IMR-90 (cell line): ENCODE measurements around the gene RAC2. TPM values are rescaled to one million over a fixed set of nuclear protein-coding genes. Genes with fewer than 3 reads are reported as not detected.
A peak's percentile ranks its signal among the peaks of the same experiment; 100 is the strongest.

Experiments
- ATAC-seq: fragments of 200-7000 bp; cut with Tn5 transposase; 2 replicates; pipeline ENCODE4 v1.9.1; 2020; ENCODE audit warnings: low read depth, mild to moderate bottlenecking, moderate library complexity
- BruUV-seq: library from RNA; stranded (reverse); fragments of 400-500 nt; replicated peaks from 2 replicates; lab custom pipeline; 2021; lab: Mats Ljungman, UMichigan
- CTCF ChIA-PET: fragments of 300-600 bp; formaldehyde crosslinking; extraction: SDS; loops from one replicate; lab custom pipeline; 2021; ENCODE audit warnings: antibody characterized with exemption; lab: Yijun Ruan, JAX
- POLR2A ChIA-PET: fragments of 300-600 bp; sonication (Branson Sonifier 250); formaldehyde crosslinking; loops from one replicate; lab custom pipeline; 2022; ENCODE audit warnings: antibody characterized with exemption; ENCODE audit not compliant: unreplicated experiment; lab: Charles Lee
- DNase-seq: peaks from one replicate; pipeline ENCODE4 v3.0.0; 2013
- H2AFZ ChIP-seq: replicated peaks from 2 replicates; pipeline ENCODE3; 2013; ENCODE audit warnings: low read length, mild to moderate bottlenecking; ENCODE audit not compliant: poor library complexity
- H2AK5ac ChIP-seq: 2 replicates; pipeline ENCODE4 v1.6.1; 2013; ENCODE audit warnings: low read depth, low read length, inconsistent platforms
- H2AK9ac ChIP-seq: replicated peaks from 2 replicates; pipeline ENCODE3; 2013; ENCODE audit warnings: mild to moderate bottlenecking, low read depth, low read length, moderate library complexity; ENCODE audit not compliant: poor library complexity
- H2BK120ac ChIP-seq: 2 replicates; pipeline ENCODE4 v1.6.1; 2013; ENCODE audit warnings: low read depth, low read length, inconsistent platforms
- H2BK15ac ChIP-seq: 3 replicates; pipeline ENCODE4 v1.6.1; 2013; ENCODE audit warnings: low read depth, low read length, inconsistent platforms
- H2BK20ac ChIP-seq: 2 replicates; pipeline ENCODE4 v1.6.1; 2013; ENCODE audit warnings: low read depth, mild to moderate bottlenecking, inconsistent platforms, low read length, moderate library complexity
- H2BK5ac ChIP-seq: 2 replicates; pipeline ENCODE4 v1.6.1; 2013; ENCODE audit warnings: mild to moderate bottlenecking, low read depth, low read length, inconsistent platforms; ENCODE audit not compliant: poor library complexity, severe bottlenecking
- H3K14ac ChIP-seq: replicated peaks from 2 replicates; pipeline ENCODE4 v1.6.1; 2013; ENCODE audit warnings: low read depth, low read length, inconsistent platforms
- H3K18ac ChIP-seq: 2 replicates; pipeline ENCODE4 v1.6.1; 2013; ENCODE audit warnings: low read depth, low read length, control low read depth
- H3K23ac ChIP-seq: 2 replicates; pipeline ENCODE4 v1.6.1; 2013; ENCODE audit warnings: low read depth, low read length, inconsistent platforms
- H3K27ac ChIP-seq: 2 replicates; pipeline ENCODE4 v1.5.1; 2013; ENCODE audit warnings: mild to moderate bottlenecking, control low read depth, low read length; ENCODE audit not compliant: insufficient read depth
- H3K27me3 ChIP-seq: 2 replicates; pipeline ENCODE4 v1.6.1; 2013; ENCODE audit warnings: low read length; ENCODE audit not compliant: control insufficient read depth, insufficient read depth
- H3K36me3 ChIP-seq: 2 replicates; pipeline ENCODE4 v1.6.1; 2013; ENCODE audit warnings: low read length, mixed read lengths; ENCODE audit not compliant: control insufficient read depth, insufficient read depth
- H3K4ac ChIP-seq: 2 replicates; pipeline ENCODE4 v1.6.1; 2013; ENCODE audit warnings: low read depth, low read length, inconsistent platforms
- H3K4me1 ChIP-seq: 2 replicates; pipeline ENCODE4 v1.6.1; 2013; ENCODE audit warnings: low read length, mixed read lengths; ENCODE audit not compliant: control insufficient read depth, insufficient read depth
- H3K4me2 ChIP-seq: 2 replicates; pipeline ENCODE4 v1.6.1; 2013; ENCODE audit warnings: low read depth, mild to moderate bottlenecking, control low read depth, low read length, moderate library complexity
- H3K4me3 ChIP-seq: 2 replicates; pipeline ENCODE4 v1.5.1; 2013; ENCODE audit warnings: low read depth, mild to moderate bottlenecking, control low read depth, low read length, moderate library complexity; ENCODE audit not compliant: insufficient read depth
- H3K56ac ChIP-seq: 2 replicates; pipeline ENCODE4 v1.6.1; 2013; ENCODE audit warnings: low read length, inconsistent platforms; ENCODE audit not compliant: insufficient read depth; ENCODE audit errors: extremely low read depth
- H3K79me1 ChIP-seq, 2 experiments: 2 replicates each; pipeline ENCODE4 v1.6.1; 2013; ENCODE audit warnings: low read length in 2 of 2, inconsistent platforms in 1 of 2, low read depth in 1 of 2
- H3K9ac ChIP-seq: 2 replicates; pipeline ENCODE4 v1.6.1; 2013; ENCODE audit warnings: low read depth, low read length, control low read depth
- H3K9me1 ChIP-seq: 2 replicates; pipeline ENCODE4 v1.6.1; 2013; ENCODE audit warnings: low read length, inconsistent platforms; ENCODE audit not compliant: insufficient read depth
- H3K9me3 ChIP-seq: 2 replicates; pipeline ENCODE4 v1.6.1; 2013; ENCODE audit warnings: low read length; ENCODE audit not compliant: control insufficient read depth, insufficient read depth
- H4K20me1 ChIP-seq: 2 replicates; pipeline ENCODE4 v1.6.1; 2013; ENCODE audit warnings: low read length, inconsistent platforms; ENCODE audit not compliant: insufficient read depth
- H4K5ac ChIP-seq: 2 replicates; pipeline ENCODE4 v1.6.1; 2013; ENCODE audit warnings: mild to moderate bottlenecking, low read depth, low read length, control low read depth
- H4K8ac ChIP-seq, 2 experiments: 2 replicates each; pipeline ENCODE4 v1.6.1; 2013; ENCODE audit warnings: low read depth in 2 of 2, low read length in 2 of 2, control low read depth in 1 of 2, inconsistent platforms in 1 of 2
- H4K91ac ChIP-seq: 2 replicates; pipeline ENCODE4 v1.6.1; 2013; ENCODE audit warnings: low read depth, low read length, inconsistent platforms; ENCODE audit not compliant: insufficient read depth
- BHLHE40 ChIP-seq: fragments of 150-350 bp; IDR thresholded peaks from 2 replicates; pipeline ENCODE4 v1.6.1; 2016; ENCODE audit warnings: mild to moderate bottlenecking, low read depth, low read length
- CEBPB ChIP-seq: IDR thresholded peaks from 2 replicates; pipeline ENCODE4 v1.6.1; 2012; ENCODE audit warnings: low read depth, low read length, improper control_type of control experiment
- FOS ChIP-seq: fragments of 150-350 bp; IDR thresholded peaks from 2 replicates; pipeline ENCODE4 v1.6.1; 2016; ENCODE audit warnings: low read depth, low read length
- MAFK ChIP-seq: IDR thresholded peaks from 2 replicates; pipeline ENCODE4 v1.6.1; 2012; ENCODE audit warnings: low read depth, low read length, improper control_type of control experiment
- MXI1 ChIP-seq: IDR thresholded peaks from 2 replicates; pipeline ENCODE4 v1.6.1; 2012; ENCODE audit warnings: low read depth, mild to moderate bottlenecking, low read length, moderate library complexity, borderline replicate concordance
- NFE2L2 ChIP-seq: fragments of 150-350 bp; IDR thresholded peaks from 2 replicates; pipeline ENCODE4 v1.6.1; 2016; ENCODE audit warnings: low read depth, mild to moderate bottlenecking, low read length
- POLR2A ChIP-seq: IDR thresholded peaks from 2 replicates; pipeline ENCODE4 v1.6.1; 2012; ENCODE audit warnings: mild to moderate bottlenecking, low read depth, low read length
- RAD21 ChIP-seq: IDR thresholded peaks from 2 replicates; pipeline ENCODE4 v1.6.1; 2012; ENCODE audit warnings: low read length, improper control_type of control experiment
- RCOR1 ChIP-seq: IDR thresholded peaks from 2 replicates; pipeline ENCODE4 v1.6.1; 2012; ENCODE audit warnings: mild to moderate bottlenecking, low read length, improper control_type of control experiment; ENCODE audit not compliant: insufficient replicate concordance
- RFX5 ChIP-seq: IDR thresholded peaks from 2 replicates; pipeline ENCODE4 v1.8.0; 2012; ENCODE audit warnings: low read depth, mild to moderate bottlenecking, low read length, moderate library complexity
- SMC3 ChIP-seq: fragments of 150-350 bp; IDR thresholded peaks from 2 replicates; pipeline ENCODE4 v1.6.1; 2016; ENCODE audit warnings: low read depth, mild to moderate bottlenecking, antibody characterized with exemption, low read length, moderate library complexity
- WGBS, 2 experiments: methylation state at CpG; one replicate each; pipeline versions ENCODE4 v1.1.5 to v1.1.7; 2013; ENCODE audit warnings: missing lambda C conversion rate in 2 of 2; ENCODE audit not compliant: insufficient read length in 1 of 2; ENCODE audit errors: extremely low coverage in 2 of 2; 5-methylcytosine and 5-hydroxymethylcytosine counted together
- dilution Hi-C: fragments of 300-500 bp; cut with HindIII; formaldehyde crosslinking; loops from one replicate; pipeline ENCODE4 v1.14.3; 2018; ENCODE audit warnings: low sequenced_read_pairs; ENCODE audit not compliant: unreplicated experiment
- in situ Hi-C: fragments of 300-500 bp; cut with MboI; formaldehyde crosslinking; loops from 3 replicates; pipeline ENCODE4 v1.14.3; 2019; ENCODE audit warnings: low sequenced_read_pairs, inconsistent platforms, mixed read lengths
- intact Hi-C: fragments of 100-400 bp; cut with micrococcal nuclease; formaldehyde crosslinking; loops from 2 replicates; pipeline ENCODE4 v1.10.0; 2022
- polyA plus RNA-seq, 3 experiments: library from polyadenylated mRNA; depleted of rRNA; stranded (reverse); fragments of >200 nt; gene quantifications; 2 replicates each; pipeline ENCODE4 v1.2.3, GENCODE V29; 2012; ENCODE audit warnings: low replicate concordance in 1 of 3
- total RNA-seq: library from RNA; depleted of rRNA; stranded (reverse); fragments of >200 nt; gene quantifications from 2 replicates; pipeline ENCODE4 v1.2.3, GENCODE V29; 2012
- TF ChIP-seq, protein P1 (sequence below): conservative IDR thresholded peaks from 2 replicates; pipeline ENCODE4 v1.5.1; 2012; ENCODE audit warnings: mild to moderate bottlenecking, low read depth, low read length, improper control_type of control experiment
- TF ChIP-seq, protein P2 (sequence below): fragments of 150-350 bp; IDR thresholded peaks from 2 replicates; pipeline ENCODE4 v1.6.1; 2017; ENCODE audit warnings: mild to moderate bottlenecking, antibody characterized with exemption, low read length, low read depth

Gene RAC2
- total and polyA plus RNA-seq, 2 of the 4 experiments (the other 2 are of a cell fraction) = 10.0 to 72.3 TPM

DNA sequence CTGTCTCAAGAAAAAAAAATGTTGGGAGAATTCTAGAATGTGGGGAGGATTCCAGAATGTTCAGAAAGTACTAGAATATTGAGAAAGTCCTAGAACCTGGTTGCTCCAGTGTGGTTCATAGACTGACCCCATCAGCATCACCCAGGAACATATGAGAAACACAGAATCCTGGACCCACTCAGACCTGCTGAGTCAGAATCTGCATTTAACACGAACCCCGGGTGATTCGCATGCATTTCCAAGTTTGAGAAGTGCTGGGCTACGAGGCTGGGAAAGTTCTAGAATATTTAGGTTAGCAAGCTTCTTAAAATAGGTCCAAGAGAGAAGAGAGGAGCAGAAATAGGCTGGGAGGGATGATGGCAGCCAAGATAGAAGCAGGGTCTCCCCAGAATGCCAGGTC, 62.4 kb downstream of the RAC2 start:
- peaks cover 0 to 10% of the 10 kb centered on the region in 2 experiments; a peak in 2 of 4 replicates for H3K79me1 ChIP-seq
- peaks cover 10% of the 10 kb centered on the region for H3K4me1 ChIP-seq
- H2BK120ac ChIP-seq = no peak overlapping the region
- POLR2A ChIA-PET = no interaction called here
- CTCF ChIA-PET = no interaction called here
- TF ChIP-seq BHLHE40 = no peak
- no peak for TF ChIP-seq RFX5
- no peak for TF ChIP-seq MAFK
- no peak for TF ChIP-seq CEBPB
- no peak for TF ChIP-seq SMC3
- TF ChIP-seq, protein P1, sequence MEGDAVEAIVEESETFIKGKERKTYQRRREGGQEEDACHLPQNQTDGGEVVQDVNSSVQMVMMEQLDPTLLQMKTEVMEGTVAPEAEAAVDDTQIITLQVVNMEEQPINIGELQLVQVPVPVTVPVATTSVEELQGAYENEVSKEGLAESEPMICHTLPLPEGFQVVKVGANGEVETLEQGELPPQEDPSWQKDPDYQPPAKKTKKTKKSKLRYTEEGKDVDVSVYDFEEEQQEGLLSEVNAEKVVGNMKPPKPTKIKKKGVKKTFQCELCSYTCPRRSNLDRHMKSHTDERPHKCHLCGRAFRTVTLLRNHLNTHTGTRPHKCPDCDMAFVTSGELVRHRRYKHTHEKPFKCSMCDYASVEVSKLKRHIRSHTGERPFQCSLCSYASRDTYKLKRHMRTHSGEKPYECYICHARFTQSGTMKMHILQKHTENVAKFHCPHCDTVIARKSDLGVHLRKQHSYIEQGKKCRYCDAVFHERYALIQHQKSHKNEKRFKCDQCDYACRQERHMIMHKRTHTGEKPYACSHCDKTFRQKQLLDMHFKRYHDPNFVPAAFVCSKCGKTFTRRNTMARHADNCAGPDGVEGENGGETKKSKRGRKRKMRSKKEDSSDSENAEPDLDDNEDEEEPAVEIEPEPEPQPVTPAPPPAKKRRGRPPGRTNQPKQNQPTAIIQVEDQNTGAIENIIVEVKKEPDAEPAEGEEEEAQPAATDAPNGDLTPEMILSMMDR = no peak
- no peak for TF ChIP-seq NFE2L2
- TF ChIP-seq, protein P2, sequence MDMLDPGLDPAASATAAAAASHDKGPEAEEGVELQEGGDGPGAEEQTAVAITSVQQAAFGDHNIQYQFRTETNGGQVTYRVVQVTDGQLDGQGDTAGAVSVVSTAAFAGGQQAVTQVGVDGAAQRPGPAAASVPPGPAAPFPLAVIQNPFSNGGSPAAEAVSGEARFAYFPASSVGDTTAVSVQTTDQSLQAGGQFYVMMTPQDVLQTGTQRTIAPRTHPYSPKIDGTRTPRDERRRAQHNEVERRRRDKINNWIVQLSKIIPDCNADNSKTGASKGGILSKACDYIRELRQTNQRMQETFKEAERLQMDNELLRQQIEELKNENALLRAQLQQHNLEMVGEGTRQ = no peak
- TF ChIP-seq RCOR1 = no peak
- no peak for TF ChIP-seq POLR2A
- TF ChIP-seq FOS = no peak
- TF ChIP-seq MXI1 = no peak
- TF ChIP-seq RAD21 = no peak
- H3K23ac ChIP-seq = no peak overlapping the region
- H3K4me3 ChIP-seq = no peak overlapping the region
- no peaks in the 10 kb centered on the region for H3K9me3 ChIP-seq
- H3K9me1 ChIP-seq = peaks cover 6% of the 10 kb centered on the region; the same call in 1 of the 2 replicates
- no peak overlapping the region for H2AFZ ChIP-seq
- DNase-seq (no peak), ATAC-seq (no peak)
- no peak overlapping the region for H3K9ac ChIP-seq
- BruUV-seq = no TSS peak
- no peak overlapping the region for H3K27ac ChIP-seq
- H2BK20ac ChIP-seq = no peak overlapping the region
- H4K91ac ChIP-seq = no peak overlapping the region
- H2AK9ac ChIP-seq = peak overlapping the region; percentile 37
- whole genome bisulfite sequencing, 2 experiments = no CpG with 5 or more reads among the region's 4 CpGs
- H2AK5ac ChIP-seq = no peak overlapping the region
- intact Hi-C loops (no loop called here), dilution Hi-C loops (no loop called here), in situ Hi-C loops (no loop called here)
- no peak overlapping the region for H4K5ac ChIP-seq
- no peak overlapping the region for H3K18ac ChIP-seq
- no peak overlapping the region for H3K56ac ChIP-seq
- no peaks in the 10 kb centered on the region for H4K20me1 ChIP-seq
- H3K27me3 ChIP-seq = no peaks in the 10 kb centered on the region
- H3K4me2 ChIP-seq = no peak overlapping the region
- H3K4ac ChIP-seq = no peak overlapping the region
- peaks cover 10% of the 10 kb centered on the region; the same call in 1 of the 2 replicates for H3K36me3 ChIP-seq
- no peak overlapping the region for H3K14ac ChIP-seq
- no peak overlapping the region for H2BK5ac ChIP-seq
- H4K8ac ChIP-seq = no peak overlapping the region
- H2BK15ac ChIP-seq = no peak overlapping the region
